GM19025 (cell line): Measurements from ENCODE around the gene CSPG4.
A peak's percentile ranks its signal among the peaks of the same experiment; 100 is the strongest.
"Not testable (repeated sequence)": the region's sequence is repeated elsewhere in the genome, so short reads cannot be mapped to it uniquely, and the experiment has no call there.

Experiments used
- ATAC-seq: cut with Tn5 transposase; IDR thresholded peaks from one replicate; pipeline ENCODE4 v1.9.1; 2021; ENCODE audit warnings: mild to moderate bottlenecking, low read depth, moderate library complexity; ENCODE audit not compliant: unreplicated experiment

Gene CSPG4

GRCh38 chr15:75738647-75739325 lies 26.1 kb upstream of the CSPG4 start:
- ATAC-seq = peak; percentile 96

- no peak for ATAC-seq
Observed at GRCh38 chr15:75738014-75738646, 25.5 kb upstream of the CSPG4 start.

- ATAC-seq = not testable (repeated sequence)
Observed at GRCh38 chr15:75737116-75738013, 24.7 kb upstream of the CSPG4 start.

- no peak for ATAC-seq
Observed at GRCh38 chr15:75736256-75736655, 23.6 kb upstream of the CSPG4 start.

- ATAC-seq = not testable (repeated sequence)
Observed at GRCh38 chr15:75734861-75735760, 22.5 kb upstream of the CSPG4 start.

- ATAC-seq = no peak
Observed at GRCh38 chr15:75733761-75734651, 21.4 kb upstream of the CSPG4 start.

GRCh38 chr15:75732809-75733451 lies 20.3 kb upstream of the CSPG4 start:
- ATAC-seq = no peak

GRCh38 chr15:75732177-75732808 lies 19.6 kb upstream of the CSPG4 start:
- no peak for ATAC-seq

- ATAC-seq = no peak
Observed at GRCh38 chr15:75731248-75732151, 18.9 kb upstream of the CSPG4 start.

- ATAC-seq = not testable (repeated sequence)
Observed at GRCh38 chr15:75730376-75731247, 18.0 kb upstream of the CSPG4 start.

- ATAC-seq = no peak
Observed at GRCh38 chr15:75729326-75730069, 16.9 kb upstream of the CSPG4 start.

- ATAC-seq = no peak
Observed at GRCh38 chr15:75727851-75728715, 15.4 kb upstream of the CSPG4 start.

- no peak for ATAC-seq
Observed at GRCh38 chr15:75727031-75727531, 14.4 kb upstream of the CSPG4 start.
